AG09309 (cell line): ENCODE measurements around the gene ZNF341.
"Not testable (repeated sequence)": the region's sequence is repeated elsewhere in the genome, so short reads cannot be mapped to it uniquely, and the experiment has no call there.

Experiments used
- DNase-seq: peaks from one replicate; pipeline ENCODE4 v3.0.0-alpha.2; 2010; ENCODE audit warnings: low read depth
- H3K4me3 ChIP-seq: 2 replicates; pipeline ENCODE4 v1.5.1; 2011; ENCODE audit warnings: mild to moderate bottlenecking, low read depth, low read length, moderate library complexity; ENCODE audit not compliant: control insufficient read depth
- CTCF ChIP-seq: IDR thresholded peaks from 2 replicates; pipeline ENCODE4 v1.5.1; 2011; ENCODE audit warnings: mild to moderate bottlenecking, low read depth, low read length, inconsistent platforms; ENCODE audit not compliant: insufficient read depth, control insufficient read depth; ENCODE audit errors: missing control alignments

ZNF341 gene

GRCh38 chr20:33740189-33740588 lies 8.4 kb downstream of the ZNF341 start:
- DNase-seq = no peak
- no peak overlapping the region for H3K4me3 ChIP-seq
- TF ChIP-seq CTCF = no peak

- no peak overlapping the region for H3K4me3 ChIP-seq
- DNase-seq = no peak
- no peak for TF ChIP-seq CTCF
These were observed 12.4 kb downstream of the ZNF341 start for GRCh38 chr20:33744181-33744580.

GRCh38 chr20:33744773-33745385 lies 13.1 kb downstream of the ZNF341 start:
- H3K4me3 ChIP-seq = no peak overlapping the region
- no peak for DNase-seq
- no peak for TF ChIP-seq CTCF

- TF ChIP-seq CTCF = no peak
- no peak for DNase-seq
- H3K4me3 ChIP-seq = no peak overlapping the region
These were observed 14.7 kb downstream of the ZNF341 start for GRCh38 chr20:33746325-33746998.

GRCh38 chr20:33751775-33752174 lies 20.0 kb downstream of the ZNF341 start:
- no peak overlapping the region for H3K4me3 ChIP-seq
- TF ChIP-seq CTCF = no peak
- DNase-seq = no peak

GRCh38 chr20:33753143-33753542 lies 21.3 kb downstream of the ZNF341 start:
- H3K4me3 ChIP-seq = no peak overlapping the region
- TF ChIP-seq CTCF = no peak
- DNase-seq = no peak

- no peak overlapping the region for H3K4me3 ChIP-seq
- DNase-seq = no peak
- TF ChIP-seq CTCF = no peak
These were observed 22.0 kb downstream of the ZNF341 start for GRCh38 chr20:33753763-33754162.

GRCh38 chr20:33755936-33756490 lies 24.2 kb downstream of the ZNF341 start:
- H3K4me3 ChIP-seq, DNase-seq: not testable (repeated sequence)
